T1000 (cell line): Measurements from ENCODE around the gene MYH14.

ENCODE experiments used
- DNase-seq: peaks from one replicate; lab custom pipeline; 2025; ENCODE audit warnings: mixed read lengths; lab: John Stamatoyannopoulos, UW

MYH14 gene

GRCh38 chr19:50192463-50193211 is 10.8 kb upstream of the MYH14 start:
- DNase-seq, result no peak

GRCh38 chr19:50195224-50195623 is 8.2 kb upstream of the MYH14 start:
- DNase-seq, result no peak

- DNase-seq, result no peak
Measured at GRCh38 chr19:50196322-50196932, 7.0 kb upstream of the MYH14 start.

- DNase-seq, result no peak
Measured at GRCh38 chr19:50197348-50197747, 6.1 kb upstream of the MYH14 start.

- no peak for DNase-seq
Measured at GRCh38 chr19:50198431-50199258, 4.8 kb upstream of the MYH14 start.

GRCh38 chr19:50199259-50199555 is 4.2 kb upstream of the MYH14 start:
- DNase-seq, result no peak

GRCh38 chr19:50202386-50202785 is 1.0 kb upstream of the MYH14 start:
- no peak for DNase-seq

GRCh38 chr19:50202962-50203280 is 501 bp upstream of the MYH14 start:
- DNase-seq, result no peak

GRCh38 chr19:50204081-50204428 is 633 bp downstream of the MYH14 start:
- DNase-seq, result no peak

GRCh38 chr19:50204811-50205675 is 1.6 kb downstream of the MYH14 start:
- DNase-seq, result no peak

GRCh38 chr19:50205681-50206138 is 2.3 kb downstream of the MYH14 start:
- no peak for DNase-seq

GRCh38 chr19:50206191-50206590 is 2.8 kb downstream of the MYH14 start:
- DNase-seq, result no peak

- DNase-seq, result no peak
Measured at GRCh38 chr19:50207730-50208129, 4.3 kb downstream of the MYH14 start.

GRCh38 chr19:50209131-50209530 is 5.7 kb downstream of the MYH14 start:
- no peak for DNase-seq

GRCh38 chr19:50210425-50210824 is 7.0 kb downstream of the MYH14 start:
- DNase-seq, result no peak

- DNase-seq, result no peak
Measured at GRCh38 chr19:50213925-50214324, 10.5 kb downstream of the MYH14 start.

GRCh38 chr19:50214699-50215543 is 11.5 kb downstream of the MYH14 start:
- no peak for DNase-seq

- no peak for DNase-seq
Measured at GRCh38 chr19:50215820-50216219, 12.4 kb downstream of the MYH14 start.

- DNase-seq, result no peak
Measured at GRCh38 chr19:50221087-50221486, 17.7 kb downstream of the MYH14 start.

- no peak for DNase-seq
Measured at GRCh38 chr19:50222691-50223438, 19.4 kb downstream of the MYH14 start.

- DNase-seq, result no peak
Measured at GRCh38 chr19:50223439-50223716, 20.0 kb downstream of the MYH14 start.
